Activated B cell treated with CpG ODN at 0.5 μM for 24 hours (primary cell): ENCODE measurements around the gene MANBA. TPM values are rescaled to one million over a fixed set of nuclear protein-coding genes. Genes with fewer than 3 reads are reported as not detected.

Experiments
- ATAC-seq: fragments of 200-7000 bp; cut with Tn5 transposase; one replicate; pipeline ENCODE4 v1.10.0; 2021; ENCODE audit warnings: low read depth, mild to moderate bottlenecking, moderate library complexity
- CTCF ChIA-PET: fragments of 350-600 bp; sonication (Branson Sonifier 250); formaldehyde crosslinking; loops from one replicate; lab custom pipeline; 2021; ENCODE audit warnings: antibody characterized with exemption; lab: Charles Lee
- POLR2A ChIA-PET: fragments of 350-600 bp; sonication (Branson Sonifier 250); formaldehyde crosslinking; loops from one replicate; lab custom pipeline; 2021; ENCODE audit warnings: antibody characterized with exemption; lab: Charles Lee
- DNase-seq: peaks from one replicate; pipeline ENCODE4 v3.0.0; 2022
- H3K27ac Mint-ChIP-seq: one replicate; pipeline ENCODE4 v1.8.0; 2020; ENCODE audit warnings: mixed read lengths
- H3K27me3 Mint-ChIP-seq: one replicate; pipeline ENCODE4 v1.8.0; 2021; ENCODE audit warnings: mixed read lengths
- H3K36me3 Mint-ChIP-seq: one replicate; pipeline ENCODE4 v1.8.0; 2021; ENCODE audit warnings: low read depth, mixed read lengths
- H3K4me1 Mint-ChIP-seq: one replicate; pipeline ENCODE4 v1.8.0; 2021; ENCODE audit warnings: mixed read lengths
- H3K4me3 Mint-ChIP-seq: one replicate; pipeline ENCODE4 v1.8.0; 2020; ENCODE audit warnings: mild to moderate bottlenecking, mixed read lengths
- H3K9me3 Mint-ChIP-seq: one replicate; pipeline ENCODE4 v1.8.0; 2020; ENCODE audit warnings: mixed read lengths
- CTCF ChIP-seq: fragments of 200-600 bp; IDR thresholded peaks from one replicate; pipeline ENCODE4 v1.8.0; 2022; ENCODE audit warnings: antibody characterized with exemption, mild to moderate bottlenecking
- intact Hi-C: fragments of 100-400 bp; cut with micrococcal nuclease; formaldehyde crosslinking; loops from one replicate; pipeline ENCODE4 v1.15.1; 2024
- total RNA-seq: library from RNA; stranded (reverse); gene quantifications from 2 replicates; pipeline ENCODE4 v1.2.3, GENCODE V29; 2022

MANBA gene
- total RNA-seq, 1 donor from 2014 or later = 55.3 TPM

- Mint-ChIP-seq H3K9me3 (no peaks in the 10 kb centered on the region), H3K4me1 (peaks cover 4% of the 10 kb centered on the region), H3K36me3 (no peaks in the 10 kb centered on the region), H3K27me3 (no peaks in the 10 kb centered on the region), H3K27ac (no peak overlapping the region), H3K4me3 (no peak overlapping the region)
- no peak for DNase-seq
- intact Hi-C loops = no loop called here
- ChIA-PET POLR2A (no interaction called here), CTCF (no interaction called here)
- no peak for TF ChIP-seq CTCF
- no peak for ATAC-seq
These were observed 19.8 kb upstream of the MANBA start for GRCh38 chr4:102780476-102781144.

GRCh38 chr4:102779204-102779603 is 18.4 kb upstream of the MANBA start:
- Mint-ChIP-seq H3K27ac (no peak overlapping the region), H3K9me3 (no peaks in the 10 kb centered on the region), H3K36me3 (no peaks in the 10 kb centered on the region), H3K4me1 (peaks cover 4% of the 10 kb centered on the region), H3K4me3 (no peak overlapping the region), H3K27me3 (no peaks in the 10 kb centered on the region)
- no peak for ATAC-seq
- intact Hi-C loops = no loop called here
- ChIA-PET POLR2A (no interaction called here), CTCF (no interaction called here)
- DNase-seq = no peak
- TF ChIP-seq CTCF = no peak

- Mint-ChIP-seq H3K4me1 (peaks cover 4% of the 10 kb centered on the region), H3K9me3 (no peaks in the 10 kb centered on the region), H3K4me3 (no peak overlapping the region), H3K36me3 (no peaks in the 10 kb centered on the region), H3K27me3 (no peaks in the 10 kb centered on the region), H3K27ac (no peak overlapping the region)
- intact Hi-C loops = no loop called here
- POLR2A ChIA-PET = no interaction called here
- DNase-seq (no peak), ATAC-seq (no peak)
- TF ChIP-seq CTCF = no peak
- CTCF ChIA-PET = no interaction called here
These were observed 18.0 kb upstream of the MANBA start for GRCh38 chr4:102778720-102779119.

- DNase-seq = no peak
- no peak for ATAC-seq
- H3K4me1 Mint-ChIP-seq = peaks cover 4% of the 10 kb centered on the region
- H3K4me3 Mint-ChIP-seq = no peak overlapping the region
- no peak for TF ChIP-seq CTCF
- no peaks in the 10 kb centered on the region for H3K27me3 Mint-ChIP-seq
- ChIA-PET POLR2A (no interaction called here), CTCF (no interaction called here)
- intact Hi-C loops = no loop called here
- H3K9me3 Mint-ChIP-seq = no peaks in the 10 kb centered on the region
- H3K27ac Mint-ChIP-seq = no peak overlapping the region
- no peaks in the 10 kb centered on the region for H3K36me3 Mint-ChIP-seq
These were observed 15.0 kb upstream of the MANBA start for GRCh38 chr4:102775805-102776204.

DNA sequence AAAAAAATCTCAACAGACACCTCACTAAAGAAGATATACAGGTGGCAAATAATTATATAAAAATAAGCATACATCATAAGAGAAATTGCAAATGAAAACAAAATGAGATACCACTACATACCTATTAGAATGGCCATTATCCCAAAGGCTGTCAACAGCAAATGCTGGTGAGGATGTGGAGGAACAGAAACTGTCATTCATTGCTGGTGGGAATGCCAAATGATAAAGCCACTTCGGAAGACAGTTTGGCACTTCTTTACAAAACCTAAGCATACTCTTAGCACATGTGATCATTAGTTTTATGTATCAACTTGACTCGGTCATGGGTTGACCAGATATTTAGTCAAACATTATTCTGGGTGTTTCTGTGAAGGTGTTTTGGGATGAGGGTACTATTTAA is 13.5 kb upstream of the MANBA start:
- DNase-seq (no peak), ATAC-seq (no peak)
- no peaks in the 10 kb centered on the region for H3K36me3 Mint-ChIP-seq
- no peaks in the 10 kb centered on the region for H3K9me3 Mint-ChIP-seq
- no peak for TF ChIP-seq CTCF
- no peaks in the 10 kb centered on the region for H3K27me3 Mint-ChIP-seq
- intact Hi-C loops = no loop called here
- ChIA-PET POLR2A (no interaction called here), CTCF (no interaction called here)
- H3K27ac Mint-ChIP-seq = no peak overlapping the region
- H3K4me1 Mint-ChIP-seq = peaks cover 2% of the 10 kb centered on the region
- no peak overlapping the region for H3K4me3 Mint-ChIP-seq
